Colon (tissue), 2 donors: ENCODE results near the gene TGOLN2.
"Not testable (repeated sequence)": the region's sequence is repeated elsewhere in the genome, so short reads cannot be mapped to it uniquely, and the experiment has no call there.

ENCODE experiments used
- FAIRE-seq: peaks from 2 replicates; lab custom pipeline; 2012; peaks lifted over from hg19 to GRCh38; lab: Jason Lieb, UNC
- donor health status: control.
- donor health status: control.

Gene TGOLN2

DNA sequence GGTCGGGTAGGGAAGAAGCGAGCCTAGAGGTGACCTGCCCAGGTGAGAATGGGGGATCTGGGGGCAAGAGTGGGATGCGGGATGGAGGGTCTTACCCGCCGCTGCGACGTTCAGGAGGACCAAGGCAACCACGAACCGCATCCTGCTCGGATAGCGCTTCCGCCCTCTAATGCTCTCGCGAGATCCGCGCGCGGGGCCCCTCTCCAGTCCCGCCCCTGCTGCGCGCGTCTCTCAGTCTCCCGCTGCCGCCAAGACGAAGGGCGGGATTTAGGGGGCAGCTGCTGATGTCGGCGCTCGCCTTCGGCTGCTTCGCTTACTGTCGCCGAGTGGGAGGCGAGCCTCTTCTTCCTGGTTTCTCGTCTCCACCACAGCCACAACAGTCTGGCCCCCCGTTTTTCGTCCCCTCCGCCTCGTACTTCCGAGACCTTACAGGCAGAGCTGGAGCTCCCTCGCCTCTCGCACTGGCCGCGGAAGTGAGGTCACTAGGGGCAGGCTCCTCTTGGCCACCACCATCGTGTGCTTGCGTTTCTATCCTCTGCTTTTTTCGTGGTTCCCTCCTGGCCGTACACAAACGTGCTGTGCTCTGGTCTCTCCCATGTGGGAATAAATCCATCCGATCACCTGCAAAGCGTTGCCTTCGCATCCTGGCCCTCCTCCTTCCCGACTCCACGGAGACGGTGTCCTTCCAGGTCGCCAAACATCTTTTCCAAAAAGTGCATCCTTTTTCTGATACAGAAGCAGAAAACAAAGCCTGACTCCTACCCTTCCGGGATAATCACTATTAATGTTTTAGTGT is at the start of gene TGOLN2:
TGOLN2 (minus strand) TSS at position 168 of the 796 bp plus-strand sequence; CDS start at position 141, 27 bp downstream.
- no peak for FAIRE-seq

- FAIRE-seq = no peak
Measured at GRCh38 chr2:85377083-85377482, 49.3 kb upstream of the TGOLN2 start.

- no peak for FAIRE-seq
Measured at GRCh38 chr2:85376291-85377065, 48.7 kb upstream of the TGOLN2 start.

DNA sequence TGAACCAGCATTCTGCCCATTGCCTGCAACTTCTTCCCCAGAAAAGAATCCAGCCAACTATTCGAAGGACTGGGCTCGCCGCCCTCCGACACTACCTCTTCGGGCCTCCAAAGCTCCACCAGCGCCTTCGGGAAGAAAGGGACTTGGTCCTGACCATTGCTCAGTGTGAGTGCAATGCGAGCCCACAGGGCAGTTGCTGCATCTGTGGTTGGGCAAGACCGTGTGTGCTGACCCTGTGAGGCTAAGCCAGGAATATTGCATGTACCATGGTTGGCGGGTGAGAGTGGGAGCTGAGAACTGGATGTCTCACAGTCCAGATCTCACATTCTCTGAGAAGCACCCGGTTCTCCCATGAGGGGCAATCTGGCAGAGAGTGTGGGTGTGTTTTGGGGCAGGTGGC is 43.3 kb upstream of the TGOLN2 start:
- no peak for FAIRE-seq

- FAIRE-seq = no peak
Measured at GRCh38 chr2:85369500-85369899, 41.7 kb upstream of the TGOLN2 start.

- FAIRE-seq = no peak
Measured at GRCh38 chr2:85368921-85369320, 41.1 kb upstream of the TGOLN2 start.

GRCh38 chr2:85367180-85367579 is 39.4 kb upstream of the TGOLN2 start:
- no peak for FAIRE-seq

DNA sequence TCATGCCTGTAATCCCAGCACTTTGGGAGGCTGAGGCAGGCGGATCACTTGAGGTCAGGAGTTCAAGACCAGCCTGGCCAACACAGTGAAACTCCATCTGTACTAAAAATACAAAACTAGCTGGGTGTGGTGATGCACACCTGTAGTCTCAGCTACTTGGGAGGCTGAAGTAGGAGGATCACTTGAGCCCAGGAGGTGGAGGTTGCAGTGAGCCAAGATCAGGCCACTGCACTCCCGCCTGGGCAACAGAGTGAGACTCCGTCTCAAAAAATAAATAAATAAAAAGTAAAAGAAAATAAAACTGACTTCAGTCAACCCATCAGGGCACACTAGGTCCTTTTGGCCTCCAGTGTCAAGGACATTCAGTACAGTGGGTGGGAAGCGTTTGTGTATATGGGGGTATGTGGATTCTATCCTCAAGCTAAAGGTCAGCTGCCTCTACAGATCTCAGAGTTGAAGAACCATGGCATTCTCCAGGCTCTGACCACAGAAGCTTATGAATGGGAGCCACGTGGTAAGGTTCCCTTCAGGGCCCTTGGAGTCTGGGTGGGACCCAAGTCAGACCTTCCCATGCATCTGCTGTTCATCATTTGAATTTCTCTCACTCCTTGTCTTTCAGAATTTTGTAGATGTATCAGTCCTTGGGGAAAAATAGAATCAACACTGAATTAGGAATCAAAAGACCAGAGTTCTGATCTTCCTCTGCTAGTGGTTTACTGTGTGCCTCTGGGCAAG is 35.0 kb upstream of the TGOLN2 start:
- FAIRE-seq = not testable (repeated sequence)

- no peak for FAIRE-seq
Measured at GRCh38 chr2:85357736-85358135, 29.9 kb upstream of the TGOLN2 start.

DNA sequence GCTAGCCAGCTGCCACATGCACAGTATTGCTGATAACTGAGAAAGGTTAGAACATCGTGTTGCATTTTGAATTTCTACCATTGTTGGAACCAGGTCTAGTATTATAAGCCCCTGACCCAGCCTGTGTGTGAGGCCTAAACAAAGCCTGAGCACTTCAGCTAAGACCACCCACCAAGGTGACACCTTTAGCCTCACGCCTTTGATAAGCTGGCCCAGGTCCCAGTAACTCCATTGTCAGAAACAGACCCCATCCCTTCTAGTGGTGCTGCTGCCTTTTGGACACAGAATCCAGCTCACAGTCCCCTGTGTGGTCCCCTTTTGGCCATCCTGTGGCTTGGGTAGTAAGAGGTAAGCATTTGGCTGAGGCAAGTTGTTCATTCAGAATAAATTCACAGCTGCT is 28.4 kb upstream of the TGOLN2 start:
- no peak for FAIRE-seq

- no peak for FAIRE-seq
Measured at GRCh38 chr2:85355521-85355920, 27.7 kb upstream of the TGOLN2 start.

DNA sequence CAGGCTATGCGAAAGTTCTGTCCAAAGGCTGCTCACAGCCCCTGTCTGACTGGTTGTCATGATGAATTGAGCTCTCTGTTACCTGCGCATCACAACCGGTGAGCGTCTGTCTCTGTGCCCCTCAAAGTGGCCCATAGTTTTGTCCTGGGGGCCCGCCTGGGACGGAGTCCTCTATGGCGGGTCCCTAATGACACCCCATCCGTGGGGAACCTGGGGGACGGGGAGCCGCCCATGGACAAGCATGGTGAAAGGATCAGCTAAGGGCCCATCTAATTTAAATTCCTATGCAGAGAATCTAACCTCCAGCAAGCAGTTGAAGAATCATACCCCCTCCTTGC is 27.3 kb upstream of the TGOLN2 start:
- FAIRE-seq = no peak

GRCh38 chr2:85354286-85355072 is 26.7 kb upstream of the TGOLN2 start, which contains the start of the genes ELMOD3 and RETSAT:
Gene ELMOD3, plus strand, starts transcription at chr2:85354769. Its CDS starts 2,430 bp downstream, at chr2:85357199.
Gene RETSAT, minus strand, starts transcription at chr2:85354528. Its CDS starts 21 bp downstream, at chr2:85354507.
- no peak for FAIRE-seq

- FAIRE-seq = no peak
Measured at GRCh38 chr2:85353876-85354285, 26.1 kb upstream of the TGOLN2 start.

GRCh38 chr2:85347599-85347998 is 19.8 kb upstream of the TGOLN2 start:
- no peak for FAIRE-seq

- no peak for FAIRE-seq
Measured at GRCh38 chr2:85344356-85344954, 16.7 kb upstream of the TGOLN2 start.

GRCh38 chr2:85343207-85343895 is 15.6 kb upstream of the TGOLN2 start:
- FAIRE-seq = not testable (repeated sequence)

DNA sequence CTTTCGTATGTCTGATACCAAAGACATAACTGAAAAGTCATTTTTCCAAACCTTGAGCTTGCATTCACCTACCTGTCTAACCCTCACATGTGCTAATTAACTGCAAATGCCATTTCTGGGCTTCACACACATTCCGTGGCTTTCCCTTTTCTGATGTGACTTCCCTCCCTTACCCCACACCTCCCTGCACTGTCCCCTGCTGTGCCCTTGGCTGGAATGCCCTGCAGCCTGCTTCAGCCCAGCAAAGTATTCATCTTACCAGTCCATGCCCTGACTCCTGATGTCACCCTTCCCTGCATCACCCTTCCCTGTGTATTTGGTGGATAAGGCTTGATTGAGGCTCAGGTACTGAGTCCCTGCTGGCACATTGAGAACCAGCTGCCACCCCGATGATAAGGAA is 14.4 kb upstream of the TGOLN2 start:
- no peak for FAIRE-seq

DNA sequence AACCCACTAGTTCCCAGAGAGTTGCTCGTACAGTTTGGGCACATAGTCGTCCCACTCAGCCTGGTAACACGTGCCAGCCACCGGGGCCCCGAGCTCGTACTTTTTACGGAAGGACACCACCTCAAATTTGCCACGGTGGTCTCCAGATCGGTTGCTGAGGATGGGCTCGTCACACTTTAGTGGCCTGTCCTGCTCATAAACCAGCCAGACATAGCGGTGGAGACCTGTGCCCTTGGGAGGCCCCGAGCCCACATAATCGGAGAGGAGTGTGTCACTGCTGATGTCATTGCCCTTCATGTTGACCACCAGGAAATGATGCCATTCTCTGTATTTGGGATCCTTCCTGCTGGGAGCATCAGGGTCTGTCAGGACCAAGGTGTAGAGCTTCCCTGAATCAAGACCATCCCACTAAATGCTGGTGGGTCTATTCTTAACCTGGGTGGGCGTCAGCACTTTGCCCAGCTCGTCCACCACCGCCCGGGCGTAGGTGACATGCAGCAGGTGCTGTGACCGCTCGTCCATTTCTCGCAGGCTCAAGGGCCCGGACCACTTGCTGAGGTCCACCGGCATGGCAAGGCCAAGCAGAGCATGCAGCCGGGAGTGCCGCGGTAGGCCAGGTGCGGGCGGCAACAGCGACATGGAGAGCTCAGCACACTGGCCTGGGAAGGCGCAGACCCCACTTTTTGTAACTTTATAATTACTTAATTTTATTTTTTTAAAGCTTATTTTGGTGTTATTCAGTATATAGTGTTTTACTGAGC is 13.7 kb upstream of the TGOLN2 start:
- FAIRE-seq = no peak
